Measurements from ENCODE around the gene CHD5. TPM values are rescaled to one million over a fixed set of nuclear protein-coding genes. Genes with fewer than 3 reads are reported as not detected.

CHD5 gene
- polyA plus RNA-seq, 3 donors: 0.07 TPM; not detected in 2

DNA sequence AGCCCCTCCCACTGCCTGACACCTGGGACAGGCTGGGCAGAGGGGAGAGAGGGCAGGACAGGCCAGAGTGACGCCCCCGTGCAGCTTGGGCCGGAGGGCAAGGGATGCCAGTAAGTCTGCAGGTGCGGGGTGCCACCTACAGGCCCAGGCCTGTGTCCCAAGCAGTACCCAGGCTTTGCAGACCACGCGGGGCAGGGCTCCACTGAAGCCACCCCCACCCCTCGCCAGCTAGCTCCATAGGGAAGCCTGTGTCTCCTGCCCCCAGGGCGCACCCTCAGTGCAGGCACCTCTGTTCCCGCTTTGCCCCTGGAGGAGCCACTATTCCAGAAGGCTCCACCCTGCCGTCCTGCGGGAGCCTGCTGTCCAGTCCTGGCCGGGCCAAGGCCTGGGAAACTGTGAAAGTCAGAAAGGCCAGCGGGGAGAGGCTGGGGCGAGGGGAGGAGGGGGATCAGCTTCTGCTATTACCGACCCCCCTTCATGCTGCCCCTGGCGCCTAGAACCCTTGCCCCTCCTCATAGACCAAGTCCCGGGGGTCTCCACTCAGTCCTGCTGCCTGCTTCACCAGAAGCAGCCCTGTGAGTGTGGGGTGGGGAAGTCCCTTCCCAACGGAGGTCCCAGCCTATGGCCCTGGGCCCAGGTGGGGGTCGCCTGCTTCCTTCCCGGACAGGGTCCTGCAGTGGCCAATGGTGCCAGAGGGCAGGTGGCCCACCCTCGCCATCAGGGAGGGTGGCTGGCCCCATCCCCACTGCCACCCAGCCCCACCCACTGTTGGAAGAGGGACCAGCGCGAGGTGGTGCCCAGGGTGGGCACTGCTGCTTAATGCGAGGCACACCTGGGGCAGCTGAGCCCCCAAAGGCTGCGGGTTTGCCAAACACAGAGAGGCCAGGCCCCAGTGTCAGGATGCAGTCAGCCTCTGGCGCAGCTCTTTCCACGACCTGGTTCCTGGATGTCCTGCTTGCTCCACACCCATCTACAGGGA, 80.0 kb downstream of the CHD5 start:
- H3K9me3 Mint-ChIP-seq: no peaks in the 10 kb centered on the region
- H3K36me3 Mint-ChIP-seq: peaks cover 21 to 36% of the 10 kb centered on the region in 2 donors
- H3K4me1 ChIP-seq (ENCODE audit: control insufficient read depth in 1 of 2, insufficient read depth in 2 of 2, low read length in 2 of 2): no peaks in the 10 kb centered on the region
- intact Hi-C loops (cut with micrococcal nuclease): loop anchor here (10.0 kb wide), 1 partner anchor 145 kb away; the partner anchor contains the start of gene HES3 (in 2 of the 2)
- peaks cover 56% of the 10 kb centered on the region for H4K20me1 ChIP-seq (ENCODE audit: insufficient read depth, low read length)
- peaks cover 3% of the 10 kb centered on the region for H3K4me1 Mint-ChIP-seq
- TF ChIP-seq, protein P1, sequence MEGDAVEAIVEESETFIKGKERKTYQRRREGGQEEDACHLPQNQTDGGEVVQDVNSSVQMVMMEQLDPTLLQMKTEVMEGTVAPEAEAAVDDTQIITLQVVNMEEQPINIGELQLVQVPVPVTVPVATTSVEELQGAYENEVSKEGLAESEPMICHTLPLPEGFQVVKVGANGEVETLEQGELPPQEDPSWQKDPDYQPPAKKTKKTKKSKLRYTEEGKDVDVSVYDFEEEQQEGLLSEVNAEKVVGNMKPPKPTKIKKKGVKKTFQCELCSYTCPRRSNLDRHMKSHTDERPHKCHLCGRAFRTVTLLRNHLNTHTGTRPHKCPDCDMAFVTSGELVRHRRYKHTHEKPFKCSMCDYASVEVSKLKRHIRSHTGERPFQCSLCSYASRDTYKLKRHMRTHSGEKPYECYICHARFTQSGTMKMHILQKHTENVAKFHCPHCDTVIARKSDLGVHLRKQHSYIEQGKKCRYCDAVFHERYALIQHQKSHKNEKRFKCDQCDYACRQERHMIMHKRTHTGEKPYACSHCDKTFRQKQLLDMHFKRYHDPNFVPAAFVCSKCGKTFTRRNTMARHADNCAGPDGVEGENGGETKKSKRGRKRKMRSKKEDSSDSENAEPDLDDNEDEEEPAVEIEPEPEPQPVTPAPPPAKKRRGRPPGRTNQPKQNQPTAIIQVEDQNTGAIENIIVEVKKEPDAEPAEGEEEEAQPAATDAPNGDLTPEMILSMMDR (IDR thresholded peaks at IDR 0.05): no peak
- H3K9ac ChIP-seq (ENCODE audit: insufficient read depth, low read length, poor library complexity, severe bottlenecking): no peak overlapping the region
- H3K4me3 Mint-ChIP-seq: no peak overlapping the region
- H2AFZ ChIP-seq (ENCODE audit: insufficient read depth, low read depth, low read length, poor library complexity, severe bottlenecking): no peak overlapping the region
- peaks cover 0 to 10% (median 1%) of the 10 kb centered on the region in 3 donors for H3K27me3 Mint-ChIP-seq (ENCODE audit: low read depth in 3 of 3)
- H3K9me3 ChIP-seq (replicated peaks in 1 of 2; ENCODE audit: control insufficient read depth in 1 of 2, insufficient read depth in 1 of 2, low read length in 2 of 2): no peaks in the 10 kb centered on the region
- H3K27ac Mint-ChIP-seq: no peak overlapping the region
- H3K79me2 ChIP-seq (ENCODE audit: insufficient read depth, low read length): no peaks in the 10 kb centered on the region
- DNase-seq: peak in 1 of 3 donors; percentile 7
- 68% methylated on average over 9 of the region's 27 CpGs for WGBS (ENCODE audit: insufficient coverage)
- peaks cover 43% of the 10 kb centered on the region in 2 donors for H3K36me3 ChIP-seq (replicated peaks in 1 of 2; ENCODE audit: control insufficient read depth in 1 of 2, insufficient read depth in 2 of 2, low read length in 2 of 2)
- no peak overlapping the region for H3K27ac ChIP-seq (ENCODE audit: low read depth in 1 of 2, low read length in 2 of 2)
- no peak overlapping the region for H3K4me3 ChIP-seq (replicated peaks in 1 of 3; ENCODE audit: low read depth in 2 of 3, low read length in 3 of 3)
- no peaks in the 10 kb centered on the region for H3K27me3 ChIP-seq (ENCODE audit: control insufficient read depth in 2 of 2, insufficient read depth in 2 of 2, low read length in 2 of 2)
- H3K4me2 ChIP-seq (replicated peaks; ENCODE audit: extremely low read depth, low read length, poor library complexity, severe bottlenecking): no peak overlapping the region

DNA sequence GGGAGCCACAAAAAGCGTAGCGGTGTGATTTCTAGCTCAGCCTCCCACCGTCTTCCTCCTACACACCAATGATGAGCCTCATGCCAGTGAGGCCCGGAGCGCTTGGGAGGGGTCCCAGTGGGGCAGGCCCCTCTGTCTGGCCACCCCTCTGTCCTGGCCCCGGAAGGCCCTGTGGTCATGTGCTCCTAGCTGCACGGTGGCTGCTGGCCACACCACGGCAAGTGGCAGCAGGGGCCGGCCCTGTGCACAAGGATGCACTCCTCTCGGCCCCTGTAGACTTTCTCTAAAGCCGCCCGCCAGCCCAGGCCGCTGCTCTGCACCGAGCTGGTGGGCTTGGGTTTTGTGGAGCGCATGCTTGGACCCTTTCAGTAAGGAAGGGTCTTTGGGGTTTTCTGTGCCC, 80.8 kb downstream of the CHD5 start:
- no peak overlapping the region for H3K4me3 ChIP-seq (replicated peaks in 1 of 3; ENCODE audit: low read depth in 2 of 3, low read length in 3 of 3)
- Mint-ChIP-seq H3K36me3 (peaks cover 27 to 43% of the 10 kb centered on the region in 2 donors), H3K4me3 (no peak overlapping the region), H3K4me1 (peaks cover 3% of the 10 kb centered on the region), H3K27me3 (ENCODE audit: low read depth in 3 of 3) (peaks cover 0 to 10% (median 1%) of the 10 kb centered on the region in 3 donors), H3K9me3 (no peaks in the 10 kb centered on the region), H3K27ac (no peak overlapping the region)
- H3K79me2 ChIP-seq (ENCODE audit: insufficient read depth, low read length): no peaks in the 10 kb centered on the region
- 84% methylated on average over 9 of the region's 15 CpGs for WGBS (ENCODE audit: insufficient coverage)
- no peaks in the 10 kb centered on the region for H3K27me3 ChIP-seq (ENCODE audit: control insufficient read depth in 2 of 2, insufficient read depth in 2 of 2, low read length in 2 of 2)
- H3K27ac ChIP-seq (ENCODE audit: low read depth in 1 of 2, low read length in 2 of 2): no peak overlapping the region
- intact Hi-C loops (cut with micrococcal nuclease): no loop called here
- no peaks in the 10 kb centered on the region for H3K4me1 ChIP-seq (ENCODE audit: control insufficient read depth in 1 of 2, insufficient read depth in 2 of 2, low read length in 2 of 2)
- peaks cover 51% of the 10 kb centered on the region in 2 donors for H3K36me3 ChIP-seq (replicated peaks in 1 of 2; ENCODE audit: control insufficient read depth in 1 of 2, insufficient read depth in 2 of 2, low read length in 2 of 2)
- TF ChIP-seq, protein P1 (IDR thresholded peaks at IDR 0.05): no peak
- no peak overlapping the region for H3K4me2 ChIP-seq (replicated peaks; ENCODE audit: extremely low read depth, low read length, poor library complexity, severe bottlenecking)
- H3K9me3 ChIP-seq (replicated peaks in 1 of 2; ENCODE audit: control insufficient read depth in 1 of 2, insufficient read depth in 1 of 2, low read length in 2 of 2): no peaks in the 10 kb centered on the region
- no peak for DNase-seq
- H3K9ac ChIP-seq (ENCODE audit: insufficient read depth, low read length, poor library complexity, severe bottlenecking): no peak overlapping the region
- H2AFZ ChIP-seq (ENCODE audit: insufficient read depth, low read depth, low read length, poor library complexity, severe bottlenecking): no peak overlapping the region
- H4K20me1 ChIP-seq (ENCODE audit: insufficient read depth, low read length): peaks cover 61% of the 10 kb centered on the region

Data from CD14-positive monocyte (primary cell).